NB4 (cell line): ENCODE measurements around the gene HRG.
"Not testable (repeated sequence)": the region's sequence is repeated elsewhere in the genome, so short reads cannot be mapped to it uniquely, and the experiment has no call there.

ENCODE experiments used
- DNase-seq: peaks from one replicate; pipeline ENCODE4 v3.0.0; 2010; ENCODE audit warnings: low read depth
- H3K4me3 ChIP-seq: one replicate; pipeline ENCODE4 v1.5.1; 2011; ENCODE audit warnings: mild to moderate bottlenecking, low read depth, low read length, moderate library complexity
- MYC ChIP-seq: IDR thresholded peaks from 2 replicates; pipeline ENCODE4 v1.6.1; 2011; ENCODE audit warnings: low read depth, low read length
- POLR2A ChIP-seq: IDR thresholded peaks from 2 replicates; pipeline ENCODE4 v1.6.1; 2011; ENCODE audit warnings: mild to moderate bottlenecking; ENCODE audit not compliant: insufficient read length; ENCODE audit errors: extremely low read depth
- TF ChIP-seq, protein P1 (sequence below): IDR thresholded peaks from one replicate; pipeline ENCODE4 v1.5.1; 2012; ENCODE audit warnings: low read depth, low read length
- TF ChIP-seq, protein P2 (sequence below): IDR thresholded peaks from 2 replicates; pipeline ENCODE4 v1.6.1; 2011; ENCODE audit warnings: low read depth, low read length

Gene HRG

DNA sequence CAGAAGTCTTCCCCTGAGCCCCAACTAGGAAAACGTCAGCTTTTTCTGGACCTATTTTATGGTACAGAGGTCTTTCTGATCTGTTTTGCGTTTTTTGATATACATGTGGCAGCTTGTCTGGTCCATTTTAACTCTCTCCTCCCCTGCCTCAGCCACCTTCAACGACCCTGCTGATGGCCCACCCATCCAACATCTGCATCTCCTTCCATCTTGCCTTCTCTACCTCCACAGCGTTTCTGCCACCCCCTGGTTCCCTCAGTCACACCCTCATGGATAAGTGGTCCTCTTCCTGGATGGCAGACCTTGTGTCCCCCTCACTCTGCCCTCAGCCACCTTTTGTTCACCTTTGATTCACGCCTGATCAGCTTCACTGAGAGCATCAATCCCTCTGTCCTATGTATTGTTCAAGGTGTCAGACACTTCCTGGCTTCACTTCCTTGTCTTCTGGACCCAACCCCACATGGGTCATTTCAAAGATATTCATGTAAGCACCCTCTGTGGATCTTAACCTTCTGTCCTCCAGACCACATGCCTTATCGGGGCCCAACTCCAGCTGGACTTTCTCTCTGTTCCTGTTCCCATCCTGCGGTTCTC is 39.5 kb upstream of the HRG start:
- no peak for DNase-seq
- TF ChIP-seq, protein P1, sequence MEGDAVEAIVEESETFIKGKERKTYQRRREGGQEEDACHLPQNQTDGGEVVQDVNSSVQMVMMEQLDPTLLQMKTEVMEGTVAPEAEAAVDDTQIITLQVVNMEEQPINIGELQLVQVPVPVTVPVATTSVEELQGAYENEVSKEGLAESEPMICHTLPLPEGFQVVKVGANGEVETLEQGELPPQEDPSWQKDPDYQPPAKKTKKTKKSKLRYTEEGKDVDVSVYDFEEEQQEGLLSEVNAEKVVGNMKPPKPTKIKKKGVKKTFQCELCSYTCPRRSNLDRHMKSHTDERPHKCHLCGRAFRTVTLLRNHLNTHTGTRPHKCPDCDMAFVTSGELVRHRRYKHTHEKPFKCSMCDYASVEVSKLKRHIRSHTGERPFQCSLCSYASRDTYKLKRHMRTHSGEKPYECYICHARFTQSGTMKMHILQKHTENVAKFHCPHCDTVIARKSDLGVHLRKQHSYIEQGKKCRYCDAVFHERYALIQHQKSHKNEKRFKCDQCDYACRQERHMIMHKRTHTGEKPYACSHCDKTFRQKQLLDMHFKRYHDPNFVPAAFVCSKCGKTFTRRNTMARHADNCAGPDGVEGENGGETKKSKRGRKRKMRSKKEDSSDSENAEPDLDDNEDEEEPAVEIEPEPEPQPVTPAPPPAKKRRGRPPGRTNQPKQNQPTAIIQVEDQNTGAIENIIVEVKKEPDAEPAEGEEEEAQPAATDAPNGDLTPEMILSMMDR, result no peak
- TF ChIP-seq, protein P2, sequence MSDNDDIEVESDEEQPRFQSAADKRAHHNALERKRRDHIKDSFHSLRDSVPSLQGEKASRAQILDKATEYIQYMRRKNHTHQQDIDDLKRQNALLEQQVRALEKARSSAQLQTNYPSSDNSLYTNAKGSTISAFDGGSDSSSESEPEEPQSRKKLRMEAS, result no peak
- TF ChIP-seq MYC (no peak), POLR2A (no peak)
- no peak overlapping the region for H3K4me3 ChIP-seq

DNA sequence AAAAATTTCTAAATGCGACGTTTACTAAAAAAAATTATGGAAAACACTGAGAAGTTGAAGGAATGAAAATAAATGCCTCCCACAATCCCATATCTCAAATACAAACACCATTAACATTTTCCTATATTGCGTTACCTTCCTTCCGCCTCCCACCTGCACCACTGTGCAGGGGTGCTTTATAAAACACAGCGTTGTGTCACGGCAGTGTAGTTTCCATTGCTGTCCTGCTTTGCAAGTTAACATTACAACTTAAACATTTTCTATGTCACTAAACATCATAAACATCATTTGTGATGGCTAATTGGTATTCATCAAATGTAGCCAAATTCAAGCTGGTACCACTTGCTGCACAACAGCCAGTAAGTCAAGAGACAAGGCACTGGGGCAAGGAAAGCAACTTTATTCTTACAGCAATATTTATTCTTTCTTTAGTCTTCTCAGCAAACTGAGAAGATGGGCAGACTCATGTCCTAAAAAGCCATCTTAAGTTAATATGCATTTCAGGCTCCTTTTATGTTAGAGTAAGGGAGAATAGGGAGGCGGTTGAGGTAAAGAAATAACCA is 37.9 kb upstream of the HRG start:
- DNase-seq, result no peak
- no peak for TF ChIP-seq POLR2A
- no peak for TF ChIP-seq MYC
- TF ChIP-seq, protein P1, result no peak
- TF ChIP-seq, protein P2, result no peak
- H3K4me3 ChIP-seq, result no peak overlapping the region

DNA sequence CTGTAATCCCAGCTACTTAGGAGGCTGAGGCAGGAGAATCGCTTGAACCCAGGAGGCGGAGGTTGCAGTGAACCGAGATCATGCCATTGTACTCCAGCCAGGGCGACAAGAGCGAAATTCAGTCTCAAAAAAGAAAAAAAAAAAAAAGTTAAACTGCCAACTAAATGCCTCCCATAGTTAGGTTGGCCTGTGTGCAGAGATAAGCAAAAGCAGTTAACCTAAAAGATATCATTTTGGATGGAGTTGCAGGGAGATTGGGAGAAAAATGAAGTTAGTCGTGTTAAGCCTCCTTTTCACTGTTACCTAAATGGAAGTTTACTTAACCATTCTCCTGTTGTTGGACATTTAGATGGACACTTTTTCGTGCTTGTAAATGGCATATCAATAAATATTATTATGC is 37.1 kb upstream of the HRG start:
- TF ChIP-seq, protein P2, result no peak
- TF ChIP-seq, protein P1, result no peak
- TF ChIP-seq POLR2A (no peak), MYC (no peak)
- DNase-seq, result no peak

DNA sequence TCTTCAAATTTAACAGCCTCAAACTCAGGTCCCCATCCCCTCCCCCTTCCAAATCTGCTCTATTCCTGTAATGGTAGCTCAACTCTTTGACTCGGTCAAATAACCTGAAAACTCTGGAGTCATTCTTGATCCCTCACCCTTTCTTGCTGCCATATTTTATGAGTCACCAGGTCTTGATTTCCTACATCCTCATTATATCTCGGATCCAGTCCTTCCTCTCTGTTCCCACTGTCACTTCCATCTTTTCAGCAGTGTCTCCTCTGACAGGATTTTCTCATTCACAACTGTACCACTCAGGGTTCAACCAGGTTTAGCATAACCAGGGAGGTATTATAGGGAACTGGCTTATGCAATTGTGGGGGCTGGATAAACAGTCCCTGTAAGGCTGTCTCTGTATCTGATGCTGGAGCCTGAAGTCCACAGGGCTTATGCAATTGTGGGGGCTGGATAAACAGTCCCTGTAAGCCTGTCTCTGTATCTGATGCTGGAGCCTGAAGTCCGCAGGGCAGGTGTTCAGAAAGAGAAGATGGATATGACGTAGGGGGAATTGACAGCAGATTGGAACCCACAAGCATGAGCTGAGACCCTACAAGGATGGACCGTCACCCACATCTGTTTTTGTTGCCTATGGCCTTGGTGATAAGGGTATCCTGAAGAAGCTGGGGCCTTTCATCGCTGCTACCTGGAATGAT is 34.7 kb upstream of the HRG start:
- TF ChIP-seq, protein P1, result no peak
- TF ChIP-seq MYC, result no peak
- DNase-seq, result no peak
- no peak overlapping the region for H3K4me3 ChIP-seq

More for the DNA sequence above, 37.1 kb upstream of the HRG start:
- H3K4me3 ChIP-seq, result no peak overlapping the region

DNA sequence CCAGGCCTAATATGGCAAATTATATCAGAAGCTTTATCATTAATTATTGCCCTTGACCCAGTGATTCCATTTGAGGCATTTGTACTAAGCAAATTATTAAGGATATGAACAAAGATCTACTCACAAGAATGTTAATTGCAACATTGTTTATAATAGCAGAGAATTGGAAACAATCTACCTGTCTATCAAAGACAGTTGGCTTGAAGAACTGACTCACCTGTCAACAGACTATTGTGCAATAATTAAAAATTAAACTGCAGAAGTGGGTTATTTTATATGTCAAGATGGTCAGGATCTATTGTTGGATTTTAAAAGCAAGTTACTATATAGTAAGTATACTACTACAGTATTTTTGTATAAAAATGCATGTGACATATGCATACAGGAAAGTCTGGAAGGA is 32.3 kb upstream of the HRG start:
- no peak for TF ChIP-seq POLR2A
- TF ChIP-seq, protein P1, result no peak
- TF ChIP-seq, protein P2, result no peak
- TF ChIP-seq MYC, result no peak
- H3K4me3 ChIP-seq, result no peak overlapping the region
- DNase-seq, result no peak

DNA sequence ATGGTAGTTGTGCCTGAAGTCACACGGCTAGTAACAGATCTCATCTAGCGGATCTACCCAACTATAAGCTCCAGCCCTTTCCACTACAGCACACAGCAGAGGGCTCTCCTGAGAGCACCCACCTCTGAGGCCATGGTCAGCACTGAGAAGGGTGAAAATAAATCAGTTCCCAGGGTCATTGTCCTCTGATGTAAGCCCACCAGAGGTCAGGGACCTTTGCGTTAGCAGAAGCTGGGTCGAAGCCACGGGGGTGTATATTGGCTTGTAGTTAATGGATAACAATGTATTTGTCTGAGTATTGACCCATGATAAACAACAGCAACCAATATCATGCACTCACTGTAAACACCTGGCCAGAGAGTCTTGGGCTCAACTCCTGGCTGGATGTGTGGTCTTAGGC is 31.6 kb upstream of the HRG start:
- H3K4me3 ChIP-seq, result not testable (repeated sequence)

More for the DNA sequence above, 31.6 kb upstream of the HRG start:
- not testable (repeated sequence) for DNase-seq
